GM18873 (cell line): ENCODE results near the gene RXRG.

Experiments
- ATAC-seq: cut with Tn5 transposase; IDR thresholded peaks from one replicate; pipeline ENCODE4 v1.9.1; 2021; ENCODE audit warnings: mild to moderate bottlenecking, moderate library complexity, moderate number of reproducible peaks; ENCODE audit not compliant: unreplicated experiment, low FRiP score

Gene RXRG

GRCh38 chr1:165415068-165415467 is 29.9 kb downstream of the RXRG start:
- no peak for ATAC-seq

- ATAC-seq, result no peak
Observed at GRCh38 chr1:165414620-165415019, 30.3 kb downstream of the RXRG start.

GRCh38 chr1:165411396-165411795 is 33.5 kb downstream of the RXRG start:
- no peak for ATAC-seq

DNA sequence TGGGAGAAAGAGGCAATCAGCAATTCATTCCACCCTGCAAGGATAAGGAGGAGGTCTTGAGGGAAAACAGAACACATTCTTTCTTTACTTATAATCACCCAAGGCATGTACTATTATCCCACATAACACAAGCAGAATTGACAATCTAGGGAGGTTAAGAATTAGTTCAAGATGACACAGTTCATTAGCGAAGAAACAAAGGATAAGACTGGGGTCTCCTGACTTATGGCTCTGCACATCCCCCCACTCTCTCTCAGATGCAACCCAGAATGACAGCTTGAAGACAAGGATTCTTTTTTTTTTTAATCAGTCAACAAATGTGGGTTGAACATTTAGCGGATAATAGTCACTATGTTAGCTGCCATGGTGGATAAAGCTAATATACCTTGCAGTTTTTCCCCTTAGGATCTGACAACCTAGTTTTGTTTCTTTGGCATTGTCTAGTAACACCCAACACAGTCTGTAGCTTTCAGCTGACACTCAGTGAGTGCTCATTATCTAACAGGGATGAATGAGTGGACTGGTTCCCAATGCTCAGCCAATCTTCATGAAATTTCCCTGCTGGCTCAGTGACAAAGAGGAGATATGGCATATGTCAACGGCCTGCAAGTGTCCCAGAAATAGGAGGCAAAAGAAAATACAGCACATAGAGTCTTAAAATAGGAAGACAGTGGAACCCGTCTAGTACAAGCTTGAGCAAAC is 35.1 kb downstream of the RXRG start:
- ATAC-seq, result no peak

GRCh38 chr1:165408518-165408917 is 36.4 kb downstream of the RXRG start:
- no peak for ATAC-seq

GRCh38 chr1:165407398-165407797 is 37.5 kb downstream of the RXRG start:
- no peak for ATAC-seq

DNA sequence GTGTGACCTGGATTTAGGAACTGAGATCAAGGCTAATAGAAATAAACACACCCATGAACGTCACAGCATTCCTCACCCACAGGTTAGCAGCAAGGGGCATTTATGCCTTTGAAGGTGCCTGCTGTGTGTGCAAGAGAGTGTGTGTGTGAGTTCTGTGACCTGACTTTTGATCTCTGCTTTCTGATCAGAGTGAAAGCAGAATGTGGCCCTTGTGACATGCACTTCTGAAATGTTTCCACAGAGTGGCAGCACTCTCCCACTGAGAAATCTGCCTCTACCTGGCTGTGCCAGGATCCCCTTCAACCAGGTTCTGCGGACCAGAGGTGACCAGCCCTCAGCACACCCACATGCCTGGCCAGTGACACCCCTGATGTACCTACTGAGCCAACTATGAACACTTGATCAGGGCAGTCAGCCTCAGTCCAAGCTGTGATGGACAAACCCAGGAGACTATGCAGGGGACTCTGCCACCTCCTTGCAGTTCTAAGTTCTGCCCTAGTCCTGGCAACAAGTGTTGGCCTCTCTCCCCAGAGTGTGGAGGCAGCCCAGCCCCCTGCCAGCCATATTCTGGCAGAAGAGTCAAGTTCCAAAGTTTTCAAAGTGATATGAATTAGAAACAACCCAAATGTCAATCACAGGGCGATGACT is 41.0 kb downstream of the RXRG start:
- ATAC-seq, result no peak

DNA sequence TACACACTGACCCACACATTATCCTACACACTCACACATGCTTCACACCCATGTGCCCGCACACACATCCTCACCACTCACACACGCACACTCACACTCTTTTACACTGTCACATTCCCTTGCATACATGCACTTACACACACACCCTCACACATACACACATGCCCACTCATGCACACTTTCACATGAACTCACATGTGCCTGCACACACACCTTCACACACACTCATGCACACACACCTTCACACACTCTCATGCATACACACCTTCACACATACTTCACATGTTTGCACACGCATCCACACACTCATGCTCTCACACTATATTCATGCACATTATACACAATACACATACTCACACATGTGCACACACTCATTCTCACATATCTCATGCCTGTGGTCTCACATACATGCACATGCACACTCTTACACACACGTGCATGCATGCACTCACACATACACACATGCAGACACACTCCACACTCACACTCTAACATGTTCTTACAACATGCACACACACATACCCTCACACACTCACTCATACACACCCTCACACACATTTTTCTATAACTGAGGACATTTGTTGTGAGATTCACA is 42.3 kb downstream of the RXRG start:
- ATAC-seq, result no peak

DNA sequence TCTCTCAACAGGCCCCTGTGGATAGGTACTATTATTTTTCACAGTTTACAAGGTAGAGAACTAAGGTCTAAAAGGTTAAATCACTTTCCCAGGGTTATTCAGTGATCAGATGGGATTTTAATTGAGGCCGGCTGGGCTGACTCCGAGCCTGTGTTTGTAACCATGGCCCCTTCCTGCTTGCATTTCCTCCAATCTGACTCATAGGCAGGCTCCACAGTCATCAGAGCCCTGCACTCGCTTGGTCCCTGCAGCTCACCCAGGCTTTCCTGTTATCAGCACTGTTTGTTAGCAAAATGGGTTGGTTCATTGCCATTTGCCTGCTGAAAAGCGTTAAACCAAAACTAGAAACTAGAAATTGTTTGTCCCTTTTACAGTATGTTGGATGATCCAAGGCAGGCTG is 47.0 kb downstream of the RXRG start:
- no peak for ATAC-seq

GRCh38 chr1:165395901-165396300 is 49.0 kb downstream of the RXRG start:
- ATAC-seq, result no peak

- ATAC-seq, result no peak
Observed at GRCh38 chr1:165395478-165395877, 49.4 kb downstream of the RXRG start.

DNA sequence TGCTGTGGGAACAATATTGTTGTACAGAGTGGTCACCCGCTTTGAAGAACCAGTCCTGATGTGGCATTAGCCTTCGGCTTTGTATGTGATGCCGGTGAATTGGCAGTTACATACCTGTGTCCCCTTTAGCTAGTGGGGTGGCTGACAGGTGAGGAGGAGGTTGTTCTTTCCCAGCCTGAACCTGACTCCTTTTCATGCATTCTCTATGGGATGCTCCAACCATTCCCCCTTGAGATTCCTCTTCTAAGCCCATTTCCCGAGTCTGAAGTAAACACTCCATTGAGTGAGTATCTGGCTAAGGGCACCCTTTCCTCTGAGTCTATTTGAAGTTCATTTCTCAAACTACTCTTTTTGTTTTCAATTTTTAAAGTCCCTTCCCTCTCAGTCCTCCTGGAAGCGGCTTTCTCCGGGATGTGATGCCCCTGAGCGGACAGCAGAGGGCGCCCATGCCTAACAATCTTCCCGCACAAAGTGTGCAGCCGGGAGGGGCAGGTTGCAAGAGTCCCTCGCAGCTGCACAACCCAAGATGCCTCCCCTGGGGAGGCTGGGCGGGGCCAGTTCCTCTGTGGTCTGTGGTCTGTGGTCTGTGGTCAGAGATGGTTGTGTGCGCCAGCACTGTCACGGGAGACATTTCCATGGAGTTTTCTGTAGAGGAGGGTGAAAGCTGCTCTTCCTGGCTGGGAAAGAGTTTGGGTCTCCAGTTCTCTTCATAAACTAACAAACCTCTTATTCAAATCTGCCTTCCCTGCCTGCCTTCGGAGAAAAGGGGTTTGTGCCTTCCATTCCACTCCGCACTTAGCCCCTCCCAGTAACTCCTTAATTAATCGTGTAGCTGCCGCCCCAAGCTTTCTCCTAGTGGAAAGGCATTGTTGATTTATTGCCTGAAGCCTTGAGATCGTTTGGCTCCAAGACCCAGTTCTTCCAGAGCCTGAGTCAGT is 52.0 kb downstream of the RXRG start:
- ATAC-seq, result peak; percentile 98

- ATAC-seq, result no peak
Observed at GRCh38 chr1:165389609-165390008, 55.3 kb downstream of the RXRG start.

DNA sequence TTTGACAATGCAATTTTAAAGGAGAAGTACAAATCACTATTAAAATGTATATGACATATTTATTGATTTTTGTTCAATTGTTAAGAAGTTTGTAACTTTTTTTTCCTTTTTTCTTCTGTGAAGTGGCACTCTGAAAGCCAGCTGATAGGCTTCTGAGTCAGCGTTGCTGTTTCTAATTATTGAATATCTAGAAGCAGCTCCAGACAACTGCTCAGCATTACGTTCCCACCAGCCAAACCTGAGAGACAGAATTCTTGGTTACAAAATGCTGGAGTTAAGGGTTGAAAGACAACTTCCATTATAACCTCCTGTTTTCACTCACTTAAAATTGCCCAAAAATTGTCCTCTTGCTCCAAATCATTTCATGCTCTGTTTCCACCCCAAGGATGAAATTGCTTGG is 57.0 kb downstream of the RXRG start:
- no peak for ATAC-seq

DNA sequence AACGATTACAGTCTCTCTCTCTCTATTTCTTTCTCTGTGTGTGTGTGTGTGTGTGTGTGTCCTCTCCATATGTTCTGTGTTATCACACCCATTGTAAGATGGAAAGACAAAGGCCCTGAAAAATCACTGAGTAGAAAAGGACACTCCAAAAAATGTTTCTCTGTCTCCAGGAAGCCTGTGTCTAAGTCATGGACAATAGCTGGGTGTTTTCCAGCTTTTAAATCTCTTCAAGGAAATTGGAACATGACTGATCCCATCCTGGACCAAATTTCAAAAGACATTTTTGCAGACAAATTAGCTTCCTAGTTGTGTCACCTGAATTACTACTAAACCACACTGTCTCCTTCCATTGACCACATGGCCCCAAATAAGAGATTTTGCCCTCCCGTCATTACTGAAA is 57.4 kb downstream of the RXRG start:
- no peak for ATAC-seq

DNA sequence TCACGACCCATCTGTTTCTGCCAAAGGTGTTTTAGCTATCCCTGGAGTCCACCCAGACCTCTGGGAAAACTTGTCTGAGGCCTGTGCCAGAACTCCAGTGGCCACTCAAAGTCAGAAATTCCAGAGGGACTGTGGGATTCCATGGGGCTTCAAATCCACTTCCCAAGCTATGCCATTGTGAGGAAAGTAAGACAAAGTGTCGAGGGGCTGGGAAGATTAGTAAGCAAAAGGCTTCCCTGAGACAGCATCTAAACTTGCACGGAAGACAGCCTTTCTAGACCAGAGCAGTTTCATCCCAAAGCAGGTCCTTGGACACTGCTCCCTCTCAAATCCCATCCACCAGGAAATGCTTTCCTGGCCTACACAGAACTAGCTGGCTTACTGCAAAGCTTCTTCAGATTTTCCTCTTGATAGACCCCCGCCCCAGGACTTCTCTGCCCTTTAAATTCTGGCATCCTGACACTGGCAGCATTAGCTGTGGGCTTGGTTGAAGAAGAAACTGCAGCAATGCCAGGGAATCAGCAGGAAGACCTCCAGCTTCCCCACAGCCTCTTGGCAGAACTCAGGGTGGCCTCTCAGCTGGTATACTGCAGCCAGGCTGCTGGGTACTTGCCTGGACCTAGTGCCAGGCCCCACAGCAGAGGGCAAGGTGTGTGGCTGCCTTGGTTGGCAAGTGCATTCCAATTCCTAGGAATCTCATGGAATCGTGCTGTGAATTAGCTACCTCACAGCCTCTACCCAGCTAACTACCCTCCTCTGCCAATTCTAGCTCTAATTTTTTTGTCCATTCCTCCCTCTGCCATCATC is 61.1 kb downstream of the RXRG start:
- ATAC-seq, result no peak

DNA sequence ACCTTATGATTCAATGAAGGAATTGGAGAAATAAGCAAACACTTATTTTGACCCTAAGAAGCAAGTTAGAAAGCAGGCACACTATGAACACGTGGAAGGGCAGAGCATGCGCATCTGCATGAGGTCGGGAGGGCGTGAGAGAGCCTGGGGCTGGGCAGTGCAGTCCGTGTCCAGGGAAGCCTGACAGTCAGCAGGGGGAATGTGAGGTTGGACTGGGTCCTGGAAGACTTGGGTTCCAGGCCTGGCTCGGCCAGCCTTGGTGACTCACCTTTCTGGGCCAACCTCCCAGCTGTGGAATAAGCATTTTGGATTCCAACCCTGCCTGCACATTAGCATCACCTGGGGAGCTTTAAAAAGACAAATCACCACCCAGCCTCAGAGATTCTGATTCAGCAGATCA is 61.9 kb downstream of the RXRG start:
- no peak for ATAC-seq

- no peak for ATAC-seq
Observed at GRCh38 chr1:165381745-165382505, 63.0 kb downstream of the RXRG start.

DNA sequence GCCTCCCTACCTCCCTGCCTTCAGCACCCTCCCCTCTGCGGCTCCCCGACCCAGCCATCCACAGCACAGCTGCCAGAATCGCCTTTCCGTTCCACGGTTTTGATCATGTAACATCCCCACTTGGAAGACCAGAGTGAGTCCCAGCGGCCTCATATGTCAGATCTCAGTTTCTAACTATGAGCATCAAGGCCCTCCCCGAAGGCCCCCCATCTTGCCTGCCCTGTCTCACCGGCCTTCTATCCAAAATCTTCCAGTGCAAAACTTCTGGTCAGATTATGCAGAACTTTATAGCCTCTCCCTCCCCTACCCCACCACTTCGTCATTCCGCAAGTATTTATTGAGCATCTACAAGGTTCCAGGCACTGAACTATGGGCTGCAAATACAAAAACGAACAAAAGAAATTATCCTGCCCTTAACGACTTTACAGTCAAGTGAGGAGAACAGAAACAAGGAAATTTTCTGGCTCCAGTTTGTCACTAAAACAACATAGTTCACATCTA is 68.1 kb downstream of the RXRG start:
- ATAC-seq, result no peak
